HG02938 (cell line): ENCODE data around the gene GMPPA.
A peak's percentile ranks its signal among the peaks of the same experiment; 100 is the strongest.

Experiments
- ATAC-seq: cut with Tn5 transposase; IDR thresholded peaks from one replicate; pipeline ENCODE4 v1.9.1; 2021; ENCODE audit warnings: mild to moderate bottlenecking, moderate library complexity; ENCODE audit not compliant: unreplicated experiment

Gene GMPPA

GRCh38 chr2:219501849-219502248 lies 3.2 kb downstream of the GMPPA start:
- no peak for ATAC-seq

GRCh38 chr2:219502618-219503017 lies 3.9 kb downstream of the GMPPA start:
- no peak for ATAC-seq

- ATAC-seq: no peak
Observed at GRCh38 chr2:219505585-219505984, 6.9 kb downstream of the GMPPA start.

GRCh38 chr2:219506153-219506801 lies 7.6 kb downstream of the GMPPA start:
- ATAC-seq: no peak

- no peak for ATAC-seq
Observed at GRCh38 chr2:219506802-219507526, 8.3 kb downstream of the GMPPA start.

GRCh38 chr2:219507581-219508443 lies 9.1 kb downstream of the GMPPA start:
- ATAC-seq: no peak

- ATAC-seq: no peak
Observed at GRCh38 chr2:219508444-219508734, 9.7 kb downstream of the GMPPA start.

GRCh38 chr2:219508971-219509779 lies 10.5 kb downstream of the GMPPA start:
- peak; percentile 12 for ATAC-seq

GRCh38 chr2:219509780-219510511 lies 11.3 kb downstream of the GMPPA start:
- peak; percentile 71 for ATAC-seq

- no peak for ATAC-seq
Observed at GRCh38 chr2:219510512-219511135, 11.9 kb downstream of the GMPPA start.

- no peak for ATAC-seq
Observed at GRCh38 chr2:219511547-219512325, 13.0 kb downstream of the GMPPA start.

- no peak for ATAC-seq
Observed at GRCh38 chr2:219512524-219513216, 14.0 kb downstream of the GMPPA start.

- no peak for ATAC-seq
Observed at GRCh38 chr2:219513787-219514186, 15.1 kb downstream of the GMPPA start.

- ATAC-seq: no peak
Observed at GRCh38 chr2:219514196-219514761, 15.6 kb downstream of the GMPPA start, which contains the start of gene ASIC4. ASIC4 (plus strand) TSS chr2:219514482; CDS start chr2:219514725, 243 bp downstream.

GRCh38 chr2:219514836-219515235 lies 16.1 kb downstream of the GMPPA start:
- ATAC-seq: no peak

GRCh38 chr2:219515874-219516629 lies 17.4 kb downstream of the GMPPA start:
- ATAC-seq: no peak

- ATAC-seq: no peak
Observed at GRCh38 chr2:219516888-219517287, 18.2 kb downstream of the GMPPA start.
